ENCODE results near the gene RPS10. TPM values are rescaled to one million over a fixed set of nuclear protein-coding genes. Genes with fewer than 3 reads are reported as not detected.

Gene RPS10
- total RNA-seq, 2 donors from 2014 or later: 1,206 to 1,361 TPM

GRCh38 chr6:34472425-34472824 is 46.6 kb upstream of the RPS10 start:
- peaks cover 13% of the 10 kb centered on the region for H3K4me1 ChIP-seq
- TF ChIP-seq POLR2A (IDR thresholded peaks at IDR 0.05): no peak
- TF ChIP-seq, protein P1, sequence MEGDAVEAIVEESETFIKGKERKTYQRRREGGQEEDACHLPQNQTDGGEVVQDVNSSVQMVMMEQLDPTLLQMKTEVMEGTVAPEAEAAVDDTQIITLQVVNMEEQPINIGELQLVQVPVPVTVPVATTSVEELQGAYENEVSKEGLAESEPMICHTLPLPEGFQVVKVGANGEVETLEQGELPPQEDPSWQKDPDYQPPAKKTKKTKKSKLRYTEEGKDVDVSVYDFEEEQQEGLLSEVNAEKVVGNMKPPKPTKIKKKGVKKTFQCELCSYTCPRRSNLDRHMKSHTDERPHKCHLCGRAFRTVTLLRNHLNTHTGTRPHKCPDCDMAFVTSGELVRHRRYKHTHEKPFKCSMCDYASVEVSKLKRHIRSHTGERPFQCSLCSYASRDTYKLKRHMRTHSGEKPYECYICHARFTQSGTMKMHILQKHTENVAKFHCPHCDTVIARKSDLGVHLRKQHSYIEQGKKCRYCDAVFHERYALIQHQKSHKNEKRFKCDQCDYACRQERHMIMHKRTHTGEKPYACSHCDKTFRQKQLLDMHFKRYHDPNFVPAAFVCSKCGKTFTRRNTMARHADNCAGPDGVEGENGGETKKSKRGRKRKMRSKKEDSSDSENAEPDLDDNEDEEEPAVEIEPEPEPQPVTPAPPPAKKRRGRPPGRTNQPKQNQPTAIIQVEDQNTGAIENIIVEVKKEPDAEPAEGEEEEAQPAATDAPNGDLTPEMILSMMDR (IDR thresholded peaks at IDR 0.05): no peak
- no peaks in the 10 kb centered on the region for H3K9me3 ChIP-seq
- intact Hi-C loops (cut with DNase I): no loop called here
- DNase-seq: no peak
- no peaks in the 10 kb centered on the region for H3K27me3 ChIP-seq
- H3K27ac ChIP-seq: no peak overlapping the region
- no peaks in the 10 kb centered on the region for H3K36me3 ChIP-seq (replicated peaks in 1 of 2; ENCODE audit: insufficient read depth in 1 of 2, low read depth in 2 of 2)
- 62 to 68% methylated on average over 5 of the region's 5 CpGs for WGBS, 2 donors
- no peak overlapping the region for H3K4me3 ChIP-seq
- ATAC-seq: no peak

- Histone ChIP-seq H3K4me3 (no peak overlapping the region), H3K36me3 (replicated peaks in 1 of 2; ENCODE audit: insufficient read depth in 1 of 2, low read depth in 2 of 2) (no peaks in the 10 kb centered on the region), H3K9me3 (no peaks in the 10 kb centered on the region), H3K4me1 (peaks cover 27% of the 10 kb centered on the region), H3K27ac (no peak overlapping the region), H3K27me3 (no peaks in the 10 kb centered on the region)
- no peak for DNase-seq
- ATAC-seq: no peak
- WGBS, 2 donors: 76 to 86% methylated on average over 3 of the region's 3 CpGs
- intact Hi-C loops (cut with DNase I): loop anchor here (10.0 kb wide), 1 partner anchor 135 kb away; no protein-coding TSS in a partner anchor
- TF ChIP-seq, protein P1 (IDR thresholded peaks at IDR 0.05): no peak
- TF ChIP-seq POLR2A (IDR thresholded peaks at IDR 0.05): no peak
Observed at GRCh38 chr6:34469499-34469898, 43.6 kb upstream of the RPS10 start.

DNA sequence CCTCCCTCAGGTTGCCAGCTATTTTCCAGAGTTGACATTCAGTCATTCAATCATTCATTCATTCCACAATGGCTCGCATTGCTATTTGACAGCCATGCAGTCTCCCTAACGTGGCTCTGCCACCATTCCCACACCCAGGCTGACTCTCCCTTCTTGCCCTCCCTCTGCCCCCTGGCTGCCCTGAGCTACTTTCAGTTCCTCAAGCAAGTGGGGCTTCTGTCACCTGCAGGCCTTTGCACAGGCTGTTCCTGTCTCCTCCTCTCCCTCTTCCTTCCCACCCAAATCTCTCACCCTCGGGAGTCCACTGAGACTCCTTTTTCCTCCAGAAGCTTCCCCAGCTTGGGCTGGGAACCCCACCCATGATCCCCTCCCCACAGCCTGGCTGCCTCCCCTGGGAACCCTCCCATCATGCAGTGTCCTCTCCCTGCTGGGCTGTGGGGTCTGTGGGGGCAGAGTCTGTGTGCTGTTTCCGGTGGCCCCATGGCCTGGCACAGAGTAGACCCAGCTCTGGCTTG is 42.6 kb upstream of the RPS10 start:
- intact Hi-C loops (cut with DNase I): loop anchor here (10.0 kb wide), 1 partner anchor 136 kb away; no protein-coding TSS in a partner anchor
- ATAC-seq (no peak), DNase-seq (no peak)
- TF ChIP-seq POLR2A (IDR thresholded peaks at IDR 0.05): no peak
- TF ChIP-seq, protein P1 (IDR thresholded peaks at IDR 0.05): no peak
- Histone ChIP-seq H3K27ac (no peak overlapping the region), H3K4me1 (peaks cover 27% of the 10 kb centered on the region), H3K36me3 (replicated peaks in 1 of 2; ENCODE audit: insufficient read depth in 1 of 2, low read depth in 2 of 2) (no peaks in the 10 kb centered on the region), H3K27me3 (no peaks in the 10 kb centered on the region), H3K9me3 (no peaks in the 10 kb centered on the region), H3K4me3 (no peak overlapping the region)
- WGBS, 2 donors: 71 to 88% methylated on average over 4 of the region's 4 CpGs

- ATAC-seq: no peak
- Histone ChIP-seq H3K4me3 (peak overlapping the region; percentile 37 to 46), H3K27ac (no peak overlapping the region), H3K9me3 (no peaks in the 10 kb centered on the region), H3K4me1 (peaks cover 22% of the 10 kb centered on the region), H3K36me3 (replicated peaks in 1 of 2; ENCODE audit: insufficient read depth in 1 of 2, low read depth in 2 of 2) (no peaks in the 10 kb centered on the region), H3K27me3 (no peaks in the 10 kb centered on the region)
- TF ChIP-seq, protein P1 (IDR thresholded peaks at IDR 0.05): no peak
- no peak for TF ChIP-seq POLR2A (IDR thresholded peaks at IDR 0.05)
- WGBS, 2 donors: 26 to 53% methylated on average over 12 to 28 of the region's 28 CpGs
- intact Hi-C loops (cut with DNase I): loop anchor here (10.0 kb wide), 1 partner anchor 138 kb away; no protein-coding TSS in a partner anchor
- DNase-seq: peak in 1 of 4 donors; percentile 11
Observed at GRCh38 chr6:34466242-34467185, 40.6 kb upstream of the RPS10 start.

Measured in body of pancreas (tissue), 4 donors.